ENCODE data around the gene ZNF142.

The ZNF142 gene

GRCh38 chr2:218615868-218616315, 43.5 kb downstream of the ZNF142 start:
- ChIA-PET POLR2A (interaction anchor here (1.6 kb wide), 1 partner anchor 8 kb away, joined by 5 read pairs; the partner anchor contains the start of gene PLCD4), CTCF (no interaction called here)
- no peak for DNase-seq (ENCODE audit: extremely low spot score)
- TF ChIP-seq ELF4 (IDR thresholded peaks at IDR 0.05) (no peak), HDGF (IDR thresholded peaks at IDR 0.05; ENCODE audit: borderline replicate concordance) (no peak), ARNT (IDR thresholded peaks at IDR 0.05) (no peak), L3MBTL2 (conservative IDR thresholded peaks at IDR 0.05) (no peak), LEF1 (IDR thresholded peaks at IDR 0.05; ENCODE audit: borderline replicate concordance) (no peak), CTBP1 (IDR thresholded peaks at IDR 0.05; ENCODE audit: borderline replicate concordance) (no peak), BHLHE40 (IDR thresholded peaks at IDR 0.05; ENCODE audit: borderline replicate concordance) (no peak), FOXK2 (IDR thresholded peaks at IDR 0.05) (no peak), FOXM1 (IDR thresholded peaks at IDR 0.05; ENCODE audit: borderline replicate concordance) (no peak), TARDBP (IDR thresholded peaks at IDR 0.05) (no peak), SUZ12 (IDR thresholded peaks at IDR 0.05) (no peak), ZNF384 (IDR thresholded peaks at IDR 0.05) (no peak), NFRKB (IDR thresholded peaks at IDR 0.05) (no peak), FOXA1 (IDR thresholded peaks at IDR 0.05) (no peak), SP1 (IDR thresholded peaks at IDR 0.05) (no peak)
- TF ChIP-seq, protein P1, sequence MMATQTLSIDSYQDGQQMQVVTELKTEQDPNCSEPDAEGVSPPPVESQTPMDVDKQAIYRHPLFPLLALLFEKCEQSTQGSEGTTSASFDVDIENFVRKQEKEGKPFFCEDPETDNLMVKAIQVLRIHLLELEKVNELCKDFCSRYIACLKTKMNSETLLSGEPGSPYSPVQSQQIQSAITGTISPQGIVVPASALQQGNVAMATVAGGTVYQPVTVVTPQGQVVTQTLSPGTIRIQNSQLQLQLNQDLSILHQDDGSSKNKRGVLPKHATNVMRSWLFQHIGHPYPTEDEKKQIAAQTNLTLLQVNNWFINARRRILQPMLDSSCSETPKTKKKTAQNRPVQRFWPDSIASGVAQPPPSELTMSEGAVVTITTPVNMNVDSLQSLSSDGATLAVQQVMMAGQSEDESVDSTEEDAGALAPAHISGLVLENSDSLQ (IDR thresholded peaks at IDR 0.05): no peak

GRCh38 chr2:218607436-218608115, 51.8 kb downstream of the ZNF142 start, which contains the start of gene PLCD4:
PLCD4 (plus strand) TSS chr2:218607899; CDS start chr2:218615740, 7,841 bp downstream.
- TF ChIP-seq BHLHE40 (IDR thresholded peaks at IDR 0.05; ENCODE audit: borderline replicate concordance) (no peak), CTBP1 (IDR thresholded peaks at IDR 0.05; ENCODE audit: borderline replicate concordance) (no peak), FOXK2 (IDR thresholded peaks at IDR 0.05) (no peak), NFRKB (IDR thresholded peaks at IDR 0.05) (no peak), FOXA1 (IDR thresholded peaks at IDR 0.05) (no peak)
- TF ChIP-seq, protein P1 (IDR thresholded peaks at IDR 0.05): no peak
- DNase-seq (ENCODE audit: extremely low spot score): no peak
- POLR2A ChIA-PET: interaction anchor here (0.8 to 1.5 kb wide), 4 partner anchors 9 to 64 kb away, joined by 3 to 5 read pairs (median 3); partner anchors contain the start of genes RNF25 and STK36
- CTCF ChIA-PET: interaction anchor here (0.8 to 1.1 kb wide), 2 partner anchors 15 to 80 kb away, joined by 3 read pairs; no protein-coding TSS in a partner anchor

GRCh38 chr2:218605432-218605831, 54.0 kb downstream of the ZNF142 start:
- ChIA-PET POLR2A (no interaction called here), CTCF (no interaction called here)
- TF ChIP-seq TARDBP (IDR thresholded peaks at IDR 0.05): no peak
- TF ChIP-seq NFRKB (IDR thresholded peaks at IDR 0.05): no peak
- no peak for TF ChIP-seq BHLHE40 (IDR thresholded peaks at IDR 0.05; ENCODE audit: borderline replicate concordance)
- TF ChIP-seq FOXM1 (IDR thresholded peaks at IDR 0.05; ENCODE audit: borderline replicate concordance): no peak
- TF ChIP-seq FOXA1 (IDR thresholded peaks at IDR 0.05): no peak
- TF ChIP-seq ELF4 (IDR thresholded peaks at IDR 0.05): no peak
- no peak for TF ChIP-seq SUZ12 (IDR thresholded peaks at IDR 0.05)
- no peak for TF ChIP-seq L3MBTL2 (conservative IDR thresholded peaks at IDR 0.05)
- no peak for TF ChIP-seq SP1 (IDR thresholded peaks at IDR 0.05)
- TF ChIP-seq ARNT (IDR thresholded peaks at IDR 0.05): no peak
- TF ChIP-seq, protein P1 (IDR thresholded peaks at IDR 0.05): no peak
- no peak for TF ChIP-seq CTBP1 (IDR thresholded peaks at IDR 0.05; ENCODE audit: borderline replicate concordance)
- no peak for TF ChIP-seq HDGF (IDR thresholded peaks at IDR 0.05; ENCODE audit: borderline replicate concordance)
- no peak for TF ChIP-seq LEF1 (IDR thresholded peaks at IDR 0.05; ENCODE audit: borderline replicate concordance)
- TF ChIP-seq ZNF384 (IDR thresholded peaks at IDR 0.05): no peak
- no peak for TF ChIP-seq FOXK2 (IDR thresholded peaks at IDR 0.05)
- no peak for DNase-seq (ENCODE audit: extremely low spot score)
